Skeletal muscle satellite cell (primary cell): ENCODE results near the gene NKAIN2.
"Not testable (repeated sequence)": the region's sequence is repeated elsewhere in the genome, so short reads cannot be mapped to it uniquely, and the experiment has no call there.

Source experiments
- H3K27me3 ChIP-seq: 2 replicates; pipeline ENCODE4 v1.7.0; 2013; ENCODE audit warnings: low read length; ENCODE audit not compliant: control insufficient read depth, insufficient read depth
- H3K36me3 ChIP-seq: 2 replicates; pipeline ENCODE4 v1.7.0; 2013; ENCODE audit warnings: mild to moderate bottlenecking, control low read depth, low read length; ENCODE audit not compliant: insufficient read depth
- H3K4me1 ChIP-seq: 2 replicates; pipeline ENCODE4 v1.7.0; 2013; ENCODE audit warnings: low read length; ENCODE audit not compliant: control insufficient read depth, insufficient read depth
- H3K4me2 ChIP-seq: 2 replicates; pipeline ENCODE4 v1.7.0; 2013; ENCODE audit warnings: mild to moderate bottlenecking, low read length
- H3K4me3 ChIP-seq: 2 replicates; pipeline ENCODE4 v1.7.0; 2013; ENCODE audit warnings: low read length
- H3K9ac ChIP-seq: 2 replicates; pipeline ENCODE4 v1.7.0; 2013; ENCODE audit warnings: mild to moderate bottlenecking, low read depth, low read length, moderate library complexity
- H3K9me3 ChIP-seq: replicated peaks from 2 replicates; pipeline ENCODE4 v1.7.0; 2013; ENCODE audit warnings: mild to moderate bottlenecking, control low read depth, low read length

NKAIN2 gene

DNA sequence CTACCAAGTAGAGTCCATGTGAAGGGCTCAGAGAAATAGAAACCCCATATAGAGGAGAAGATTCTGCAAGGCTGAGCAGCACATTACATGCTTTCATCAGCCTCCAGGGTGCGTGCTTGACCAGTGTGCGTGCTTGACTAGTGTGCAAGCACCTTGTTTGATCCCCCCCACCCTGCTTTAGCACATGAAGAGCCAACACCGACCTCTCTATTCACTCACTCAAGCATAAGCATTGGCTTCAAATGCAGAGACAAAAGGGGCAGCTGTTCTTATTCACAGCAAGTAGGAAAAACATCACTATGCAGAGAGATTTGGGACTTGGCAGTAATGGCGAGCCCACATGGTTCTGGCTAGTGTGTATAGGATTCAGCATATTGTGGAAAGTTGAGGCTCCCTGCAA is 879.8 kb downstream of the NKAIN2 start:
- Histone ChIP-seq H3K4me3 (no peak overlapping the region), H3K36me3 (no peaks in the 10 kb centered on the region), H3K9me3 (peaks cover 10% of the 10 kb centered on the region), H3K4me1 (peaks cover 5% of the 10 kb centered on the region), H3K27me3 (no peaks in the 10 kb centered on the region), H3K4me2 (no peak overlapping the region), H3K9ac (no peak overlapping the region)

- Histone ChIP-seq H3K9me3 (no peaks in the 10 kb centered on the region), H3K4me1 (peaks cover 5% of the 10 kb centered on the region)
Observed at GRCh38 chr6:124684621-124685020, 881.0 kb downstream of the NKAIN2 start.

DNA sequence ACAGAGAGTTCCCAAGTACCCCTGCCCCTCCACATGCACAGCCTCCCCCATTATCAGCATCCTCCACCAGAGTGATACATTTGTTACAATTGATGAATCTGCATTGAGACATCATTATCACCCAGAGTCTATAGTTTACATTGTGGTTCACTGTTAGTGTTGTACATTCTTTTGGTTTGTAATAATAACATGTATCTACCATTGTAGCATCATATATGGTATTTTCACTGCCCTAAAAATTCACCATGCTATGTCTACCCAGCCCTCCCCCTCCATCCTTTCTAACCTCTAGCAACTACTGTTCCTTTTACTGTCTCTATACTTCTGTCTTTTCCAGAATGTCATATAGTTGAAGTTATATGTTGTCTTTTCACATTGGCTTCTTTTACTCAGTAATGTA is 884.7 kb downstream of the NKAIN2 start:
- H3K4me1 ChIP-seq: peaks cover 5% of the 10 kb centered on the region
- H3K27me3 ChIP-seq: no peaks in the 10 kb centered on the region
- no peaks in the 10 kb centered on the region for H3K9me3 ChIP-seq
- no peaks in the 10 kb centered on the region for H3K36me3 ChIP-seq
- H3K4me2 ChIP-seq: no peak overlapping the region
- no peak overlapping the region for H3K9ac ChIP-seq
- H3K4me3 ChIP-seq: no peak overlapping the region

More at GRCh38 chr6:124684621-124685020, 881.0 kb downstream of the NKAIN2 start:
- H3K9ac ChIP-seq: no peak overlapping the region
- no peaks in the 10 kb centered on the region for H3K36me3 ChIP-seq
- no peaks in the 10 kb centered on the region for H3K27me3 ChIP-seq
- no peak overlapping the region for H3K4me3 ChIP-seq
- no peak overlapping the region for H3K4me2 ChIP-seq

- Histone ChIP-seq H3K9me3 (no peaks in the 10 kb centered on the region), H3K36me3 (no peaks in the 10 kb centered on the region), H3K4me2 (no peak overlapping the region), H3K4me3 (no peak overlapping the region), H3K9ac (no peak overlapping the region), H3K27me3 (no peaks in the 10 kb centered on the region), H3K4me1 (no peaks in the 10 kb centered on the region)
Observed at GRCh38 chr6:124694139-124694705, 890.6 kb downstream of the NKAIN2 start.

GRCh38 chr6:124699038-124699437 is 895.4 kb downstream of the NKAIN2 start:
- Histone ChIP-seq H3K4me1 (no peaks in the 10 kb centered on the region), H3K9me3 (no peaks in the 10 kb centered on the region), H3K27me3 (no peaks in the 10 kb centered on the region), H3K9ac (no peak overlapping the region), H3K4me2 (no peak overlapping the region), H3K36me3 (no peaks in the 10 kb centered on the region), H3K4me3 (no peak overlapping the region)

GRCh38 chr6:124703541-124703940 is 899.9 kb downstream of the NKAIN2 start:
- Histone ChIP-seq H3K36me3 (no peaks in the 10 kb centered on the region), H3K4me1 (no peaks in the 10 kb centered on the region), H3K9ac (no peak overlapping the region), H3K9me3 (no peaks in the 10 kb centered on the region), H3K27me3 (no peaks in the 10 kb centered on the region), H3K4me2 (no peak overlapping the region), H3K4me3 (no peak overlapping the region)

- not testable (repeated sequence) for H3K4me3 ChIP-seq, H3K9ac ChIP-seq, H3K4me2 ChIP-seq, H3K36me3 ChIP-seq, H3K9me3 ChIP-seq, H3K4me1 ChIP-seq, H3K27me3 ChIP-seq
Observed at GRCh38 chr6:124712532-124712931, 908.9 kb downstream of the NKAIN2 start.

GRCh38 chr6:124714728-124715127 is 911.1 kb downstream of the NKAIN2 start:
- Histone ChIP-seq H3K4me1 (no peaks in the 10 kb centered on the region), H3K9me3 (no peaks in the 10 kb centered on the region), H3K36me3 (no peaks in the 10 kb centered on the region), H3K4me3 (no peak overlapping the region), H3K27me3 (no peaks in the 10 kb centered on the region), H3K9ac (no peak overlapping the region), H3K4me2 (no peak overlapping the region)

DNA sequence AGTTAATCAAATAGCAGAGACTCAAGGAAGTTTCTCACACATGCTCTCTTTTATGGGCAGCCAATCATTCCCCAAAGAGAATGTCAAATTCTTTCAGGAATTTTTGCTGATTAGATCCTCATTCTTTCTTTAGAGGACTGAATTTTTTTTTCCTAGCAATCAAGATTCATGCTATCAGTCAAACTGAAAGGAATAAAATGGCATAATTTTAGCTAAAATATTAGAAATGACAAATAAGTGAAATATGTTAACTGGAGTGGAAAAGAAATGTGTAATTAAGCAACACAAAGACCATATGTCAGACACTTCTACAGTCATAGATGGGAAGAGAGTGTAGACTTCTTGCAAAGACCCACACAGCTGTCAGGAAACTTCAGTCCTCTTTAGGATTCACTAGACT is 916.2 kb downstream of the NKAIN2 start:
- no peaks in the 10 kb centered on the region for H3K27me3 ChIP-seq
- no peaks in the 10 kb centered on the region for H3K36me3 ChIP-seq
- no peak overlapping the region for H3K4me3 ChIP-seq
- H3K9me3 ChIP-seq: no peaks in the 10 kb centered on the region
- H3K4me1 ChIP-seq: no peaks in the 10 kb centered on the region
- H3K4me2 ChIP-seq: no peak overlapping the region
- no peak overlapping the region for H3K9ac ChIP-seq

GRCh38 chr6:124721331-124721730 is 917.7 kb downstream of the NKAIN2 start:
- Histone ChIP-seq H3K4me3 (no peak overlapping the region), H3K9me3 (no peaks in the 10 kb centered on the region), H3K4me2 (no peak overlapping the region), H3K36me3 (no peaks in the 10 kb centered on the region), H3K9ac (no peak overlapping the region), H3K4me1 (no peaks in the 10 kb centered on the region), H3K27me3 (no peaks in the 10 kb centered on the region)

- H3K27me3 ChIP-seq: no peaks in the 10 kb centered on the region
- no peak overlapping the region for H3K4me2 ChIP-seq
- H3K36me3 ChIP-seq: no peaks in the 10 kb centered on the region
- H3K4me1 ChIP-seq: no peaks in the 10 kb centered on the region
- no peak overlapping the region for H3K4me3 ChIP-seq
- no peaks in the 10 kb centered on the region for H3K9me3 ChIP-seq
- H3K9ac ChIP-seq: no peak overlapping the region
Observed at GRCh38 chr6:124722141-124722878, 918.6 kb downstream of the NKAIN2 start.

DNA sequence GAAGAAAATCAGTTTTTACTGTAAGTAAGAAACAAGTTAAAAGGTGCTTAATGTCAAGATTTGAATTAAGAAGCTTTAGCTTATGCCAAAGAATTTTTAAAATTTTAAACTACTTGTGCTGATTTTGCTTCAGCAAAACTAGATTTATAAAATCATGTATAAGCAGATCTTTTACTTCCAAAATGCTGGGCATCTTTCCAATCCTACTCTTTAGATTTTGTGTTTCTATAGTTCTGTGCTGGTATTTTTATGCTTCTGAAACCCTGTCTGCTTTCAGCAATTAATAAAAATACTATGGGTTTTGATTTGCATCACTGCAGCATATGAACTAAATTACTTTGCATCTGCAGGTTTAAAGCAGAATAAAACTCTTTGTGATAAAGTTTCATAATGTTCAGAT is 920.0 kb downstream of the NKAIN2 start:
- Histone ChIP-seq H3K36me3 (no peaks in the 10 kb centered on the region), H3K4me1 (no peaks in the 10 kb centered on the region), H3K4me2 (no peak overlapping the region), H3K4me3 (no peak overlapping the region), H3K9me3 (no peaks in the 10 kb centered on the region), H3K9ac (no peak overlapping the region), H3K27me3 (no peaks in the 10 kb centered on the region)
